ENCODE results near the gene ERN1. TPM values are rescaled to one million over a fixed set of nuclear protein-coding genes. Genes with fewer than 3 reads are reported as not detected.

Gene ERN1
- total and polyA plus RNA-seq, 2 of the 8 experiments (the other 6 are each of a cell fraction or from before 2014, with no cell fraction given): 1.8 to 3.9 TPM

DNA sequence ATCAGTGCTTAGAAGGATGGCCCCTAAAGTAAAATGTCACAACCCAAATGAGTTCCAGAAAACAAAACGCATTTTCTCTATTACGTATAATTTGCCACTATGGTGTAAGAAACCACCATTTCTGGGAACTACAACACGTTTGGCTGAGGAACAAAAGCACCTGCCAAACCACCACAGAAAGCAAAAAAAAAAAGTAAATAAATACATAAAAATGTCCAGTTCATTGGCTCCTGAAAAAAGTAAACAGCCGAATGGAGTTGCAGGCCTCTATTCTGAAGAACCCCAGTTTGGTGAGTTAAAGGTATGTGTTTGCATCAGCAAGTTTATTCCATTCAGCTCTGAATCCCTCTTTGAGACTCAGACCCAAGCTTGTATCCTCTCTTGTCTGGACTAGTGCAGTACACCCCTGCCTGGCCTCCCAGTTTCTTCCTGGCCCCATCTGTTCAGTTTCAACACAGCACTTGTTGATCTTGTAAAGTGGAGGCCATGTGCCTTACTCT is 36.9 kb downstream of the ERN1 start:
- CTCF ChIA-PET (ENCODE audit: partially characterized antibody): interaction anchor here (0.6 to 3.7 kb wide), 5 partner anchors 28 to 543 kb away, joined by 3 to 17 read pairs (median 3); no protein-coding TSS in a partner anchor
- no peak for FAIRE-seq

More for the DNA sequence above, 36.9 kb downstream of the ERN1 start:
- Histone ChIP-seq H3K9ac (replicated peaks in 1 of 4; ENCODE audit: extremely low read depth in 1 of 4, low read depth in 3 of 4, low read length in 3 of 4) (no peak overlapping the region), H3K23ac (ENCODE audit: insufficient read length) (no peak overlapping the region), H3K27me3 (replicated peaks in 1 of 4; ENCODE audit: control insufficient read depth in 3 of 4, extremely low read depth in 1 of 4, insufficient read depth in 3 of 4, low read length in 3 of 4) (no peaks in the 10 kb centered on the region; a peak in 1 of 7 replicates), H2AFZ (ENCODE audit: low read length) (no peak overlapping the region), H2BK12ac (ENCODE audit: low read depth, low read length) (no peak overlapping the region), H2BK15ac (ENCODE audit: low read length) (no peak overlapping the region), H3K18ac (ENCODE audit: extremely low read depth, low read length) (no peak overlapping the region), H4K20me1 (replicated peaks in 1 of 2; ENCODE audit: control insufficient read depth in 1 of 2, insufficient read depth in 2 of 2, low read length in 2 of 2) (no peaks in the 10 kb centered on the region), H3K79me2 (ENCODE audit: control insufficient read depth in 1 of 2, insufficient read depth in 2 of 2, low read length in 2 of 2) (no peaks in the 10 kb centered on the region), H3K36me3 (ENCODE audit: control insufficient read depth in 2 of 4, insufficient read depth in 4 of 4, low read length in 3 of 4) (no peaks in the 10 kb centered on the region; a peak in 1 of 8 replicates), H3K4me1 (replicated peaks in 1 of 4; ENCODE audit: control insufficient read depth in 3 of 4, insufficient read depth in 4 of 4, low read length in 3 of 4) (no peaks in the 10 kb centered on the region), H3K79me1 (ENCODE audit: low read depth, low read length) (no peaks in the 10 kb centered on the region), H4K8ac (ENCODE audit: extremely low read depth, insufficient read depth, low read length) (no peak overlapping the region), H2BK120ac (replicated peaks; ENCODE audit: low read depth, low read length) (no peak overlapping the region), H2BK20ac (ENCODE audit: low read length) (no peak overlapping the region), H3K23me2 (ENCODE audit: low read depth, low read length) (no peaks in the 10 kb centered on the region), H3K14ac (ENCODE audit: insufficient read length) (no peak overlapping the region), H3K4me3 (ENCODE audit: extremely low read depth in 1 of 4, insufficient read depth in 2 of 4, low read depth in 3 of 4, low read length in 4 of 4) (no peak overlapping the region), H3K27ac (ENCODE audit: low read depth, low read length) (no peak overlapping the region), H3K9me3 (ENCODE audit: insufficient read depth in 2 of 2, low read depth in 1 of 2, low read length in 1 of 2) (no peaks in the 10 kb centered on the region; a peak in 1 of 4 replicates), H4K5ac (ENCODE audit: insufficient read length, low read depth, low read length) (no peak overlapping the region), H4K91ac (replicated peaks; ENCODE audit: insufficient read length, low read length) (no peak overlapping the region), H3K4me2 (ENCODE audit: insufficient read depth in 1 of 2, low read depth in 2 of 2, low read length in 2 of 2) (no peak overlapping the region), H2BK5ac (ENCODE audit: low read depth, low read length) (no peak overlapping the region), H3K56ac (replicated peaks; ENCODE audit: insufficient read length, low read depth, low read length) (no peak overlapping the region), H3K4ac (replicated peaks; ENCODE audit: insufficient read length, low read depth, low read length) (no peak overlapping the region), H2AK5ac (ENCODE audit: low read depth, low read length) (no peak overlapping the region)
- WGBS, 2 experiments (ENCODE audit: extremely low coverage in 1 of 2, insufficient coverage in 1 of 2, insufficient read length in 1 of 2, insufficient replicate concordance in 2 of 2, low coverage in 1 of 2, low lambda C conversion rate in 2 of 2, missing lambda C conversion rate in 1 of 2): 93% methylated on average over 4 of the region's 4 CpGs; no CpG with 5 or more reads in 1 of the 2 experiments
- no peak for DNase-seq (ENCODE audit: low read depth in 1 of 2, low spot score in 2 of 2)
- TF ChIP-seq KDM5A (IDR thresholded peaks at IDR 0.05; ENCODE audit: low read length) (no peak), FOSL1 (IDR thresholded peaks at IDR 0.05; ENCODE audit: insufficient read depth, low read depth, low read length) (no peak), TAF7 (optimal IDR thresholded peaks at IDR 0.05; ENCODE audit: borderline replicate concordance, low read depth, low read length) (no peak), SP2 (IDR thresholded peaks at IDR 0.05; ENCODE audit: low read length) (no peak), EP300 (IDR thresholded peaks at IDR 0.05; ENCODE audit: borderline replicate concordance in 1 of 2, low read depth in 2 of 2, low read length in 2 of 2) (no peak), HDAC2 (IDR thresholded peaks at IDR 0.05; ENCODE audit: borderline replicate concordance in 1 of 2, low read depth in 2 of 2, low read length in 2 of 2) (no peak), RBBP5 (IDR thresholded peaks at IDR 0.05; ENCODE audit: borderline replicate concordance, low read depth, low read length) (no peak), ASH2L (IDR thresholded peaks at IDR 0.05; ENCODE audit: low read length) (no peak), CBX8 (IDR thresholded peaks at IDR 0.05; ENCODE audit: borderline replicate concordance, low read depth, low read length) (no peak), ZNF274 (IDR thresholded peaks at IDR 0.05; ENCODE audit: borderline replicate concordance, extremely low read depth, low read length) (no peak), CHD1 (IDR thresholded peaks at IDR 0.05; ENCODE audit: low read depth, low read length) (no peak), CEBPB (IDR thresholded peaks at IDR 0.05; ENCODE audit: low read depth, low read length) (no peak)
- POLR2A ChIA-PET (ENCODE audit: partially characterized antibody): interaction anchor here (1.9 kb wide), 1 partner anchor 53 kb away, joined by 9 read pairs; no protein-coding TSS in a partner anchor
